Cerebellar cortex (tissue), 1 donor: ENCODE measurements around the gene SLC12A1.

Source experiments
- DNase-seq: peaks from one replicate; pipeline ENCODE4 v3.0.0-alpha.2; 2015; ENCODE audit warnings: low spot score

The SLC12A1 gene

DNA sequence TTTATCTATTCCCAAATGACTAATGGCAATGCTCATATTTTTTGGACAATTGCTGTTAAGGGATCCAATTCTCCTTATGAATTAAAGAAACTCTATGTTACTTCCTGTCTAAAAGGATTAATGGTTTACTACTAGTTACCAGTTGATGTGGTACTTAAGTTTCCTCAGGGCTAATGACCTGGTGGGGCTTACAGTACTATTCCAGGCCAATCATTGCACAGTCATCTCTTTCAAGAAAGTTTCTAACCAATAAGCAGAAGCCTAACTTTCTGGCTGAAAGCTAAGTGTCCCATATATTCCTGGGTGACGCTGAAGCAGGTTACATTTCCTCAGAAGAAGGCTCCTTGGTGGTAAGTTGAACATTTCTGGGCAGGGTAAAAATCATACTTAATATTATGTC lies at the start of gene SLC12A1:
SLC12A1 (plus strand) TSS at position 322 of the 400 bp plus-strand sequence. CDS start 1,418 bp downstream, outside the sequence.
- no peak for DNase-seq

DNA sequence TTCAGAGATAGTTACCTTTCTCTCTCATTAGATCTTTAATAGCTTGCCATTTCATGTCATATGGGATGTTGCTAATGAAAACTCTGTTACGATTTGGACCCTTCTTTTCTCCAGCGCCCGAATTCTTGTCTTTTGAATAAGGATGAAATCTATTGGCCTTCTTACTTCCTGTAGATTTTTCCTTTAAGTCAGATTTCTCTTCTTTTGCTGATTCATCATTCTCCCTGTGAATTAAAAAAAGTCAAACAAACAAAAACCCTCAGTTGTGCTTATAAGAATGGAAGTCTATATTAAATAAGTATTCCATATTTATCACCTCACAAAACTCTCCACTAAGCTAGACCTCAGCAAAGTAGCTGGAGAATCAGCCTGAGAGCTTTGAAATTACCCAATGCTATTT lies 37.5 kb upstream of the SLC12A1 start:
- no peak for DNase-seq

DNA sequence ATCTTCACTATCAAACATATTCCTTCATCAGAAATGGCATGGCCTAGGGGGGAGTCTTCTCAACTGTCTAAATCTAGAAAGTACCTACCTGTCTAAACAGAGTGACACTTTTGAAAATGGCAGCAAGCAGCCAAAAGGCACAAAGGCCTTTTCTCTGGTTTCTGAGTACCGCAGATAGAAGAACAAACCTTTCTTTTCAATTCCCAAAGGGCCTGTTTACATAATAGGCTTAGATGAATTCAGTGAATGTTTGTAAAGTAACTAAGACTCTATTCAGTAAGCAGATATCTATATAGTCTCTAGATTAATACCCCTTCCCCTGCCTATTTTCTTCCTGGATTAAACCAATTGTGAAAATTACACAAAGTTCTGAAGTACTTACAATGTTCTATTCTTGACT lies 35.1 kb upstream of the SLC12A1 start:
- DNase-seq, result no peak

DNA sequence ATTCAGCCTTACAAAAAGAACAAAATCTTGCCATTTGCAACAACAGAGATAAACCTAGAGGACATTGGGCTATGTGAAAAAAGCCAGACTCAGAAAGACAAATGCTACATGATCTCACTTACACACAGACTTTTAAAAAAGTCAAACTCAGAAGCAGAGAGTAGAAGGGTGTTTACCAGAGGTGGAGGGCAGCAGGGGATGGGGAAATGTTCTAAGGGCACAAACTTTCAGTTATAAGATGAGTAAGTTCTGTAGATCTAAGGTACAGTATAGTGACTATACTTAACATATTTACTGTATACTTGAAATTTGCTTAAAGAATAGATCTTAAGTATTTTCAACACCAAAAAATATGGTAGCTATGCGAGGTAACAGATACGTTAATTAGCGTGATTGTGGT lies 31.0 kb upstream of the SLC12A1 start:
- no peak for DNase-seq

DNA sequence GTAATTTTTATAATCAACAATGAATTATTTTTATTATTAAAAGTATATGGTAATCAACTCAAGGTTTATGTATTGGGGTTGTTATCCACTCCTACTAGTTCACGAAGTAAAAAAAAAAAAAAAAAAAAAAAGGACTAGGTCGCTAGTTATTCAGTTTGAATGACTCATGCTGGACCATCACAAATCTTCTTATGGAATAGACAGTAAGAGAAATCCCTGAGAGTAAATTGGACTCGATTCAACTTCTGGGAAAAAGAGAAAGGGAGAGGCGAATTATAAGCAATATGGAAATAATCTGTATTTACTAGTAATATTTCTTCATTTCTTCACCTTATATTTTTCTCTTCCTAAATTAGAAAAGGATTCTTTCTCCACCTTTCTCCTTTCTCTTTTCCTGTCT lies 30.0 kb upstream of the SLC12A1 start:
- no peak for DNase-seq

DNA sequence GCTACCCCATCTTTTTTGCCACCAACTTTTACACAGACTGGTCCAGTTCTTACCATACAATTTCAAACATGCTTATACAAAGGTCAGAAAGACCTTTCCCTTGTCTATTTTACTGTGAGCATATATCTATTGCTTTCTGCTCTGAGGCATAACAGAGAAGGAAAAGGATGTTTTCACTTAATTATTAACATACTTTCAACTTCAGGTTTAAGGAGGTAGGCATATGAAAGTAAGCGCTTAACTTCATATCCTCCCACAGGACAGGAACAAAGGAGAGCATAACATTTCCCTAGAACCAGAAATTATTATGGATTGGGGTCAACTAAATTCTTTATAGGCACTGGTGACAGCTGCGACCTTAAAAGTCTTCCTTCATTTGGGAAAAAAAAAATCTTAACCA lies 29.1 kb upstream of the SLC12A1 start:
- peak; percentile 14 for DNase-seq

DNA sequence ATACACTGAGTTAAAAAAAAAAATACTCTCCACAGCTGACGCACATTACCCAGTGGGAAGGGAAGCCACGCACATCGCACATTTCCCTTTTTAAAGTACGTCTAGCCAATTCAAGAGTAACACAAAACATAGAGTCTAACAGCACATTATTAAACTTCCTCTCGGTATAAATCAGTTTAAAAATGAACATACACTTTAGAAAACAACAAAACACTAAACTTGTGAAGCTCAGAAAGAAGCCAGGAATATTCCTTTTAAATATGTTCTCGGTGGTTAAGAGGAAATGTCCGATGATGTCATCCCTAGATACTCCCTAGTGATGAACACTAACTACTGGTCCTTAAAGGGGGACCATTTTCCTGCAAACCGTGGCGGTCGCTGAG lies 28.7 kb upstream of the SLC12A1 start:
- peak; percentile 69 for DNase-seq

DNA sequence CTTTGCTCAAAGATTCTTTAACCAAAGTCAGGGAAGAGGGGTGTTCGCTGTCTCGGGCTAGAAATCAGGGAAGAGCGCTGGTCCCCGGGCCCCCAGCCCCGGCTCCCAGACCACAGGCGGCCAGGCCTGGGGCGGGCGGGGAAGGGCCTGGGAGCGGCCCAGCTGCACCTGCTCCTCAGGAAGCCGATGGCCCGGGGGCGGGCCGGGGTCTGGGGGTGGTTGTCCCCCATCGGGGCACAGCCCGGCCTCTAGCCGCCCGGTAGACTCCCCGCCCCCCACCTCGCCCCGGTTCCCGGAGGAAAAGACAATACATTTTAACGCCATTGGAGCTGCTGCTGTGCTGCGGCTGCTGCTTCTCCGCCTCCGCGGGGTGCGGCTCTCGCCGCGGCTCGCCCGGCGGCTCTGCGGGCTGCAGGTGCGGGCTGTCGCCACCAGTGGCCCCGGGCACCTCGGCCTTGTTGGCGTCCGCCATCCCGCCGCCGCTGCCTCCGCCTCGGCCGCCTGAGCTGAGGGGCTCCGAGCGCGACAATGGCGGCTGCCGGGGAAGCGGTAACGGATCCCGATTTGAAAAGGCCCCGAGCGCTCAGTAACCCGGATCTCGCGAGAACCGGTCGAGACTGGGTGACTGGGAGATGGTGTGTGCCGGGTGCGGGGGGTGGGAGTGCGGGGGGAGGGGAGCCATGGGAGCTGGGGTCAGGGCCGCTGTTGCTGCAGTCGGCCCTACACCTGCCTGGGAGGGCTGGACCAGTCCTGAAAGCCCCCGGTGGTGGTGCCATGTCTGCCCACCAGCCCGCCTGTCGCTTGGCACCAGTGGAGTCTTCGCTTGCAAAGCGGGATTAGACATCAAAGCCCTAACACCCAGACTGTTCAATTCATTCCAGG lies 28.1 kb upstream of the SLC12A1 start, which contains the start of gene MYEF2:
MYEF2 (minus strand) TSS at position 530 of the 882 bp plus-strand sequence; CDS start at position 472, 58 bp downstream.
- DNase-seq, result peak; percentile 84

DNA sequence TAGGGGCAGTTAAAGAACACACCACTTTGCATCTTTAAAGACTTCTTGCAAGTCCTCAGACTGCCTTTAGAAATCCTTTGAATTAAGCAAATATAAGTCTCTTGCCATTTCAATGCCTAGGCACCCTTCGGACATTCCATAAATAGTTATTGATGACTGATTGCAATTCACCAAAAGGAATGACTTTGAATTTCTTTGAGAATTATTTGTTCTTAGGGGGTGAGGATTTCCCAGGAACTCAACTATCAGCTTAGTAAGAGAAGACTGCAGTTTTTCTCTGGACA lies 27.5 kb upstream of the SLC12A1 start:
- no peak for DNase-seq

DNA sequence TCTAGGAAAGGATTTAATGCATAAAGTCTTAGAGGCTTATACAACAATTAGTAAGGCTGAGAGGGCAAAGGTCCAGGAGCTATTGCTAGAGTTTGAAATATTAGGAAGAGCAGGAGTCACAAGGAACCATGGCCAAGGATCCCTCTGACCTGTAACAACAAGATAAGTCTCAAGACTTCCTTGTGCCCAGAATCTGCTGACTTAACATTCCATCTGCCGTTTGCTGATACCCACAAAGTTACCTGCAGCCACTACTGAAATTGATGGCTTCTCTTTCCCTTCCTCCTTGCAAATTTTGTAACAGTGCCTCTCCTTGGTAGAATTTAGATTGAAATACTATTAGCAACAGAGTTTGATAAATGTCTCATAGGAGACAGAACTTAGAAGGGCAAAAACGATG lies 23.4 kb upstream of the SLC12A1 start:
- no peak for DNase-seq

DNA sequence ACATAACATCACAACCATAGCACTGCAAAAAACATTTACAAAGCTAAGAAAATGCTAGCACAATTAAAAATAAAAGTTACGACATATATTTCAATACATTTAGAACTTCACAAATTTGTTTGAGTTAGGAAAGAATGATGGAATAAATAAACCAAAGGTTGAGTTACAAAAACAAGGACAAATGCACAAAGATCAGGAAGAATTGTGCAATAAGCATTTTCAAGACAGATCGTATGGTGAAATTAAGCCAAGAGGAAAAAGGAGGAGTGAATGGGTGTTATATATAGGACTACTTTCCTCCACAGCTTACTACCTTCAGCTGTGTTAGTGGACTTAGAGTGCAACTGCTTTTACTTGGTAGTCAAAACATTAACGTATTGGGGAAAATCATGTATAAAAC lies 20.6 kb upstream of the SLC12A1 start:
- DNase-seq, result no peak

DNA sequence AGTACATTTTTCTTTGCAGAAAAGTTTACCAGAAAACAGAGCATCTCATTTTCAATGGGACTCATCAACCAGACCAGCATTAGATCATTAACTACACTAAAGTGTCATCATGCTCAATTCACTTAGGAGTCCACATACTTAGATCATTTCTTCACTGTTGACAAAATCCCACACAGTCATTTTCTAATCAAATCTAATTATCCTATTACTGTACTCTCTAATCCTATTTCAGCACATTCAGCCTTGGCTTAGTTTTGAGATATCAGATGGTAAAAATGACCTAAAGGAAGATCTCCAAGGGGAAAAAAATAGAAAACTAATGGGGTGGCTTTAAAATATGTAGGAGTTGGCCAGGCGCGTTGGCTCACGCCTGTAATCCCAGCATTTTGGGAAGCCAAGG lies 19.8 kb upstream of the SLC12A1 start:
- DNase-seq, result no peak

DNA sequence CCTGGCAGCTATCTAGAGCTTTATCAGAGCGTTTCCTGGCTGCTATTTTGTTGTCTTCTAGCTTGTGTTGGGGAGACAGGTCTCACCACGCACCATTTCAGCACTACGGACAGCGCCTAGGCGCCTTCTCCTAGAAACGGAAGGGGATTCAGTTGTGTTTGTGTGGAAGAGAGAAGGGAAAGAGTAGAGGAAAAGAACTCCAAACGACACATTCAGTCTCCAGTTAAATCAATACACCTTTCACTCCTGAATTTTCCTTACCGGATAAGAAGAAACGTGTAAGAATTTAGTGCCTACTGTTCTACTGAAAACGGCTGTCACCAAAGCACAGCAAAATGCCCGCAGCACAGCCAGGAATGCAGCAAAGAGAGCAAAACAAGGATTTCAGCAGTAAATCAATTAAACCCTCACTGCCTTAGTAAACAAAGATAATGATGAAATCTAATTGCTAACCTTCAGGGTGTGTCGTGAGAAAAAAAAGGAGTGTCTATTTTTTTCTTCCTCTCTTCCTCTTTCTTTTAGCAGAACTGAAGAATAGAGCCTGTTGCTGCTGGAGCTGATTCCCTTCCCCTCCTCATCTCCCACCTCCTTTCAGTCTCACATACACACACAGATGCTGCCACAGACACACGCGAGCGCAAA lies 15.0 kb upstream of the SLC12A1 start:
- DNase-seq, result peak; percentile 79

DNA sequence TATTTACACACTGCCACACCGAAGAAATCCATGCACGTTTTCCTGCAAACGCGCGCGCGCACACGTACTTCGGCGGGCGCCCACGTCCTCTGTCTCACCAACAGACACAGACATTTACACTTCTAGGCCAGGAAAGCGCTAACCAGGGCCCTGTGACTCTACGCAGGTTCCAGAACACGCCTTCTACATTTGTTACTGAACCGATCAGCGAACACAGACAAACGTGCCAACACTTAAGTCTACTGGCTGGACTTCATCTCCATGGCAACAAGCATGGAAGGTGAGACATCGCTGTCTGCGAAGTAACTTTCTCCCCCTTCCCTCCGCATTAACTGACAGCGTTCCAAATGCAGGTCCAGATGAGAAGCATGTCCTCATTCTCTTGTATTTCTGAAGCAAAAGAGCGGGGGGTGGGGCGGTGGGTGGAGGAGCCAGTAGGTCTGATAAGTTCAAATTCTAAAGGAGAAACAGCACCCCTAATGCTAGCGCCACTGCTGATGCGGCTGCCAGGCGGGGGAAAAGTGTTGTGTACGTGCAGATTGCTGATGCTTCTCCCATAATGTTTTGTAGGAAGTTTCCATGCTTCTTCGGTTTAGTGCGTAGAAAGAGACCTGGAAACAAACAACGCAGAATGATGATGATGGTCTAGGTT lies 14.4 kb upstream of the SLC12A1 start, which contains the start of gene CTXN2:
CTXN2 (plus strand) TSS at position 92 of the 652 bp plus-strand sequence. CDS start 9,636 bp downstream, outside the sequence.
- peak; percentile 82 for DNase-seq

DNA sequence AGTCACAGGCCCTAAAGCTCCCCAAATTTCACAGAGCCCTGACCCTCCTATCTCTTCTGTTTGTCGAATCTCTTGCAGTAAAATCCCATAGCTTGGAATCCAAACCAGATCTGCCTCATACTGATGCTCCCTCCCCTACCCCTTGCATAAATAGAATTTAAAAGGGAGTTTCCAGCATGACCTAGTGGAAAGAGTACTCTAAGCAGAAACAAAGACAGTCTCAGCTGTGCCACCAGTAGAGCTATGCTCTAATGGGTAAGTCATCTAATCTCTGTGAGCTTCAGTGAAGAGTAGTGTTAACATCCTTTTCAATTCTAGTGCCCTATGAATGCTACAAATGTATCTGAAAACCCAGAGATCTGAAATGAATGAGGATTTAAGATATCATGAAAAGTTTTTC lies 4.0 kb upstream of the SLC12A1 start:
- DNase-seq, result no peak

DNA sequence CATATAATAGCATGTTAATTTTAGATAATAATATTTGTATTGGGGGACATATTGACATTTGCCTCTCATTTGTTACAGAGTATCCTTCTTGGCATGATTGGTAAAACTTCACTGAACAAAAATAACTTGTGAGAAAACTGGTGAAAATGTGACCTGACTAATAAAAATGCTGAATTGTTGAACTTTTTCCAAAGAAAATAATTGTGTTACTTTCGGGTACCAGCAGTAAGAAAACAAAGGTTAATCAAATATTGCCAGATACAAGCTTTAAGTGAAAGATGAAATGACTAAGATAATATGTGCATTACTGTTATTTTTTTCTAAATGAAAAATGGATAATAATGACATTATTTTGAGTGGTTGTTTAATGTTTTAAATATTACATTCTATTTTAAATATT lies 15.2 kb downstream of the SLC12A1 start:
- no peak for DNase-seq

DNA sequence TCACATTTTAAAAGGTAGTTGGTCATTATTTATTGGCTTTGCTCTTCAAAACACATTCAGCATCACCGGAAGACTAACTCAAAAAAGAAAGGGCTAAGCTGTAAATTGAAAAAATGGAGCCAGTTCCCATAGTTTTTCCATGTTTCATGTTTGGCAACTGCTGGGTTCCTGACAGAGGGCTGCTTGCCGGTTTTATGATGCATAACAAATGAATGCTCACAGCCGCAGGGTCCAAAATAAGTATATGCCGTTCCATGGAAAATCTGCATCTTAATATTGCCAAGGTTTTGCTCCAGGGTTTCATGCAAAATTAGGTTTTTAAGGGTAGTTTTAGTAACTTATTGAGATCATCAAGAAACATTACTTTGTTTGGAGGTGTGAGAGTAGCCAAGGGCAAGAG lies 15.8 kb downstream of the SLC12A1 start:
- no peak for DNase-seq

DNA sequence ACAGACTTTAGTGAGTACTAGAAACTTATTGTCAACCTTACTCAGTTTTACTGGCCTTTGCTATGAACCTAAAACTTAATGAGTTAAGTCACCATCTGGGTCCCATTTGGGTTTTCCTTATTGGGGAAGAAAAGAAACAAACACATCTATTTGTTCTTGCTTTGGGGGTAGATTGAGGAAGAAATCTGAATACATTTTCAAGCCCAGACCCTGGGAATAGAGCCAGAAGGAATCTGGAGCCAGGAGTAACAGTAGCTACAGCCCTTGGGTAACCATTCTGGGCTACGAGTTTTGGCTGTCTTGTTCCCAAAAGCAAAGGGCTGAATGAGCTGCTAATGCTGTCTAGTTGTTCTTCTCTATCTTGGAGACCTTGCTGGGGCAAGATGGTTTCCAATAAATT lies 16.5 kb downstream of the SLC12A1 start:
- no peak for DNase-seq

DNA sequence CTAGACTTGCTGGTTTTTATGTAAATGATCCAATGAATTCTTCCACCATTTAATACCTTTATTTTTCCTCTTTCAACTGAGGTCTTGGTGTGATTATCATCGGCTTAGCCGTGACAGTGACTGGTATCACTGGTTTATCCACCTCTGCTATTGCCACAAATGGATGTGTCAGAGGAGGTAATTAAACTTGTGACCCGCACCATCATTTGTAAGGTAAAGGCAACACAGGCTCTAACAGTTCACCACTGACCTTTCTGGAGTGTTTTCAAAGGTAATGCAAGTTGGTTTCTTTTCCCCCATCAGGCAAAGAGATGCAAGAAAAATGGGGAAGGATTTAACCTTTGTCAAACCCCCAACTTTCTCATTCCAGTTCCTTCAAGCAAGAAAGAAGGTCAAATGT lies 19.7 kb downstream of the SLC12A1 start:
- no peak for DNase-seq

DNA sequence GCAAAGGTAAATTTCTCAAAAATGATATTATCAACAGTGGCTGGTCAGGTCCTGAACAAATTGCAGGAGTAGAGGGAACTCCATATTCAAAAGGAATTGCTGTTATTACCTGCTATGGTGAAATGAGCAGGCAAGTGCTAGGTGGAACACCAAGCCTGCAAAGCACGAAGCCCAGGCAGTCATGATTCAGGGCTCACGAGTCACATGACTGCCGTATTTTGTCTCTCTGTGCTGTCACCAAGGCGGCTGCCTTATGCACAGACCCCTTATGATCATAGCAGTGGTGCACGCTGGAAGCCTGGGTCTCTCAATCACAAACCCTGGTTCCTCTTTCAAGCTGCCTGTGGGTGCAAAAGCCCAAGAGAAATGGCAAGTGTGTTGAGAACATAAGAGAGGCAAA lies 24.4 kb downstream of the SLC12A1 start:
- no peak for DNase-seq

DNA sequence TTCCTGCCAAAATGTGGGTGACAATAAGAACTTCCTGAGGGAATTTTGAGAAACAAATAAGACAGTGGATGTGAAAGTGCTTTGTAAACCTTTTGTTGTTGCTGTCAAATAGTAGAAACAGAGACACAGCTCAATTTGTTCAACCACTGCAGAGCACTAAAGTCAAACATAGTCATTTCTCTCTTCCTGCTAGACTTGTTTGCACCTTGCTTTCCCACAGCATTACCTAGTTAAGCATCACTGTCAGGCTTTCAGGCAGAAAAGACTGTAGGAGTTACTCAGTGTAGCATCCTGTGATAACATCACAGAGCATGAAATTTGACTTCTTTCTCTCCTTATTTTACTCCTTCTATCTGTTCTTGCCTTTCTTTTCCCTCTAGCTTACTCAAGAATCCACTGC lies 27.1 kb downstream of the SLC12A1 start:
- DNase-seq, result no peak

DNA sequence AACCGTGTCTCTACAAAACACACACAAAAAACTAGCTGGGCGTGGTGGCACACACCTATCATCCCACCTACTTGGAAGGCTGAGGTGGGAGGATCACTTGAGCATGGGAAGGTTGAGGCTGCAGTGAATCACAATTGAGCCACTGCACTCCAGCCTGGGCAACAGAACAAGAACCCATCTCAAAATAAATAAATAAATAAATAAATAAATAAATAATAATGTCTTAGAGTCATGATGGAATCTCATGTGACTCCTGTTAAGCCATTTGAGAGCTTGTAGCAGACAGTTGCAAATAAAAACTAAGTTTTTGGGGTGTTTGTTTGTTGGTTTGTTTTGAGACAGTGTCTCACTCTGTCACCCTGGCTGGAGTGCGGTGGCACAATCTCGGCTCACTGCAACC lies 33.2 kb downstream of the SLC12A1 start:
- no peak for DNase-seq

DNA sequence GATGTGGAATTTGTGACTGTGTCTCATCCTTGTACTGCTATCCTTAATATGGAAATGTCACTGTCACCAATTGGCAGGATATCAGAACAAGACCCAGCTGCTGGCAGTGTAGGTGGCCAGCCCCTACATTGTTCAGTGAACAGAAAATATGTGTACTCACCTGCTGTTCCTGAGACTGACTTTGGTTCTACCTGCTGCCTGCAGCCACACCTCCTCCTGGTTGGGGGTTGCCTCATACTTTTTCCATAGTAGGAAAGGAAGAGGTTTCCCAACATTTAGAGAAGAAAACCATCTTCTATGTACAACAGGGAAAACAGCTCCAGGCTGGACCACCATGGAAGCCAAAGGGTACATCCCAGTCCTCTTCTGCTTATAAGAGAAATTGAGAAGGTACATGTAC lies 35.9 kb downstream of the SLC12A1 start:
- DNase-seq, result no peak
